Stimulated activated CD4-positive, alpha-beta T cell treated with anti-CD3 and anti-CD28 coated beads, Interleukin-12 subunit alpha, Interleukin-12 subunit beta, amount 100 ng/mL, for 48 hours (primary cell): ENCODE measurements around the gene KRT76.

Source experiments
- DNase-seq, 3 donors: peaks; one replicate each; pipeline ENCODE4 v3.0.0-alpha.2; 2020; ENCODE audit warnings: low read depth in 2 of 3, low spot score in 1 of 3

The KRT76 gene

GRCh38 chr12:52776913-52777395, at the start of gene KRT76:
TSS of gene KRT76 (minus strand) at chr12:52777345. CDS start at chr12:52777291, 54 bp downstream.
- no peak for DNase-seq

- DNase-seq, result no peak
These were observed 48.8 kb upstream of the KRT76 start for GRCh38 chr12:52825961-52826360.

- DNase-seq, result no peak
These were observed 47.7 kb upstream of the KRT76 start for GRCh38 chr12:52824741-52825410.

- no peak for DNase-seq
These were observed 46.8 kb upstream of the KRT76 start for GRCh38 chr12:52823761-52824450.

GRCh38 chr12:52822771-52823510, 45.8 kb upstream of the KRT76 start:
- no peak for DNase-seq

GRCh38 chr12:52821826-52822660, 44.9 kb upstream of the KRT76 start:
- no peak for DNase-seq

GRCh38 chr12:52821071-52821730, 44.1 kb upstream of the KRT76 start:
- DNase-seq, result no peak

GRCh38 chr12:52820521-52820920, 43.4 kb upstream of the KRT76 start:
- DNase-seq, result no peak

GRCh38 chr12:52819731-52820510, 42.8 kb upstream of the KRT76 start:
- no peak for DNase-seq

GRCh38 chr12:52818887-52819420, 41.8 kb upstream of the KRT76 start:
- DNase-seq, result no peak

GRCh38 chr12:52818388-52818787, 41.2 kb upstream of the KRT76 start:
- DNase-seq, result no peak

- DNase-seq, result no peak
These were observed 40.6 kb upstream of the KRT76 start for GRCh38 chr12:52817699-52818238.

GRCh38 chr12:52817003-52817698, 40.0 kb upstream of the KRT76 start:
- no peak for DNase-seq

- no peak for DNase-seq
These were observed 38.8 kb upstream of the KRT76 start for GRCh38 chr12:52815676-52816588.

- no peak for DNase-seq
These were observed 38.0 kb upstream of the KRT76 start for GRCh38 chr12:52815161-52815560.

GRCh38 chr12:52814710-52815155, 37.6 kb upstream of the KRT76 start:
- DNase-seq, result no peak

- DNase-seq, result no peak
These were observed 37.0 kb upstream of the KRT76 start, which contains the start of gene KRT4 for GRCh38 chr12:52813885-52814709. TSS of gene KRT4 (minus strand) at chr12:52814116. CDS start at chr12:52814058, 58 bp downstream.
